ENCODE measurements around the gene PFKP.

DNA sequence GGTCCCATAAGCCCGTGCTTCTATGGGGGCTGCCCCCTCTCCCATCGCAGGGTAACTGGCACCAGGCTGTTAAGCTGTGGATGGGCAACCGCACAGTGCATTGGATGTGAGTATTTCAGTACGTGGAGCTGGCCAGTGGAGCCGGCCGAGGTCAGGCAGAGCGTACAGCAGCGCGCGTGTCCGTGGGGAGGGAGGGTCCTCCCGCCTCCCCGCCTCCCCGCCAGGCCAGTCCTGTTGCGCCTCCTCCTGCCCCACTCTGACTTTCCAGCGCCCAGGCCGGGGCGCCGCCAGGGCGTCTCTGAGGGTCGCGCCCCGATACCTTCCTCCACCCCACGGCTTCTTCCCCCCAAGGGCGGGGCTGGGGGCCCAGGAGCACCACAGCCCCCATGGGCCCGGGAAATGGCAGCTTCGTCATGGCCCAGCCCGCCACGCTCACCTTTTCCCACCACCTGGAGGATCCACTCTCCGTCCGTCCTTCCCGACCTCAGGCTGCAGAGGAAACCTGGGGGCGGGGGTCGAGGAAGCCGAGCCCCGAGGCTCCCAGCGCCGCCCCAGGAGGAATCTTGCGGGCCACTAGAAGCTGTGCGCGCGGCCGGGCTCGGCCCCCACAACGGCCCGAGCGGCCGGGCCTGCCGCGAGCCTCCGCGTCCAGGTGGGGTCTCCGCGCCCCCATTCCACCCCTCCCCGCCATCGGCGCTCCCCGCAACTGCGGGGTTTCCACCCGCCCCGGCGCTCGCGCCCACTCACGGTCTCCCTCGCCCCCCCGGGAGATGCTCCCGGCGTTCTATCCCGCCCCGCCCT lies 831 bp upstream of the PFKP start:
- TF ChIP-seq POLR2A (IDR thresholded peaks at IDR 0.05; ENCODE audit: low read length) (no peak), GATA1 (IDR thresholded peaks at IDR 0.05; ENCODE audit: low read depth, low read length) (no peak)
